ENCODE data around the gene ALDH1A3.

The ALDH1A3 gene

DNA sequence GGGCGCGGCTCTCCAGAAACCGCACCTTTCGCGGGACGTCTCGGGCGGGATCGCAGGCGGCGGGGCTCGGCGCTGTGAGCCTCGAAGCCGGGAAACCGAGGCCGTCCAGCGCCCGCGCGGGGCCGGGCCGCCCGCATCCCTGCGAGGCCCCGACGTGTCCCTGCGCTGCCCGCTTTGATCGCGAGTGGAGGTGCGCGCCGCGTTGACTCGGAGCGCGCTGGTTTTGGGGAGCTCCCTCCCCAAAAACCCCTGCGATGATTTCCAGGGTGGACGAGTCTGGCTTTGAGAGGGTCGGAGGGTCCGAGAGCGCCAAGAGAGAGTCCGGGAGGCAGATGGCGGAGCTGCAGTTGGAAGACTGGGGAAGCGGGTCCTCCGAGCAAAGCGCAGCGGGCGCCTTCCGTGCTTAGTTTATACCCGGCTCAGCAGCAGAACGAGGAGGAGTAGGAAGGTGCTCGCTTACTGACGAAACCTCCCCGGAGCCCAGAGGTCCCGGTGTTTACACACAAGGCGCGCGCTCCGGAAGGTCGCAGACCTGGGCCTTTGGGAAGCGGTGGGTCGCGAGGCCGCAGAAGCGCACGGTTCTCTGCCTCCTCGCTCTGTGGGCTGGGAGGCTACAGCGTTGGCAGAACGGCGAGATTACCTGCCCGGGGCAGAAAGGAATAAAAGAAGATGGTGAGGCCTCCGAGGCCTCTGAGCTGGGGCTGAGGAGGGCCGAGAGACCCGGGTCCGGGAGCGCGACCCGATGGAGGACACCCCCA lies 687 bp downstream of the ALDH1A3 start:
- no peaks in the 10 kb centered on the region for H3K9me3 Mint-ChIP-seq
- DNase-seq (ENCODE audit: low spot score in 2 of 2), result no peak
- ATAC-seq (replicated peaks; ENCODE audit: extremely low read depth, poor library complexity, severe bottlenecking), result no peak
- H3K27me3 Mint-ChIP-seq, result peaks cover 87% of the 10 kb centered on the region
- H3K4me1 Mint-ChIP-seq, result no peaks in the 10 kb centered on the region
- H3K36me3 Mint-ChIP-seq (ENCODE audit: insufficient read depth), result no peaks in the 10 kb centered on the region
- H3K27ac Mint-ChIP-seq (ENCODE audit: low read depth), result no peak overlapping the region
- H3K4me3 Mint-ChIP-seq, result peak overlapping the region; percentile 52

DNA sequence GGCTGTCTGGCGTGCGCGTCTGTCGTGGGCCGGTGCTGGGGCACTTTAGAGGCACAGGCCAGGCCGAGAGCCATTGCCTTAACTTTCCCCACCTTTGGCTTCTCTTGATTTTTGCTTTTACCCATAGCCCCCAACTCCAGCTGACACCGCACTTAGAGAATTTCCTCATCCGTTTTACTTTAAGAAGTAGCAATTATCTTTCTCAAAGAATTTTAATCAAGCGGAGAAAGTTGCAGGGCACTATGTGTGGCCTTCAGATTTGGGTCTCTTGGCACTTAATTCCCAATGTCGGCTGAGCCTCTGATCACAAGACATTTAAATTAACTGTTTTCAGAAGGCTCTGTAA lies 1.2 kb downstream of the ALDH1A3 start:
- ATAC-seq (replicated peaks; ENCODE audit: extremely low read depth, poor library complexity, severe bottlenecking) (no peak), DNase-seq (ENCODE audit: low spot score in 2 of 2) (no peak)
- no peaks in the 10 kb centered on the region for H3K9me3 Mint-ChIP-seq
- H3K4me1 Mint-ChIP-seq, result no peaks in the 10 kb centered on the region
- peak overlapping the region; percentile 52 for H3K4me3 Mint-ChIP-seq
- no peak overlapping the region for H3K27ac Mint-ChIP-seq (ENCODE audit: low read depth)
- H3K36me3 Mint-ChIP-seq (ENCODE audit: insufficient read depth), result no peaks in the 10 kb centered on the region
- H3K27me3 Mint-ChIP-seq, result peaks cover 87% of the 10 kb centered on the region

DNA sequence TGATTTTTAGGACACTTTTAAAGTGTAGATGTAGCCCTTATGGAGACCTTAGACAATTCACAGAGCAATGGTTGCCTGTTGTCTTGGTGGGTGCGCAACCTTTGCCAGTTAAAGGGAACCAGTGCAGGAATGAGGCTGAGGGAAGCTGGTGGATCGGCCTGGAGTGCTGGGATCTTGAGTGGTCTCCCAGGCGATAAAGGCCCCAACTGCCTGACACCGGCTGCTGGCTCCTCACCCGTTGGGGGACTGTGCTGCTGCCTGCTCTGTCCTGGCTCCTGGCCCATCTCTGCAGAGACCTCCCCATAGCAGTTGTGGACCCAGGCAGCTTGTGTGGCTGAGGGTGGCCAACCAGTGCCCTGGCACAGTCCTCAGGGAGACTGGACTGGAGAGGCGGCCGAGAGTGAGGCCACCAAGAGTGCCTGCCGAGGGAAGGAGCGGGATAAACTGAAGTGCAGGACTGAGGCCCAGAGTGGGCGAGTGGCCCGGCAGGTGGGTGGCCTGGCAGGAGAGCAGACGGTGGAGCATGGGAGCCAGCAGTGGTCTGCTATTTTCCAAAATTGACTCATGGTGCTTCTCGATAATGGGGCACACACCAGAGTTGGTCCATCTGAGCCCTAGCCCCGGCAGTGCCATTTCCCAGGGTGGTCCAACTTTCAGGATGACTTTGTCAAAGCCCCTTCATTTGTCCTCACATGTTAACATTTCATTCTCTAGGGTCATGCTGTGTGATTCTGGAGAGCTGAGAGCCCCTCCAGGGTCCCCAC lies 2.1 kb downstream of the ALDH1A3 start:
- no peak overlapping the region for H3K4me3 Mint-ChIP-seq
- H3K27ac Mint-ChIP-seq (ENCODE audit: low read depth), result no peak overlapping the region
- no peak for ATAC-seq (replicated peaks; ENCODE audit: extremely low read depth, poor library complexity, severe bottlenecking)
- H3K9me3 Mint-ChIP-seq, result no peaks in the 10 kb centered on the region
- no peak for DNase-seq (ENCODE audit: low spot score in 2 of 2)
- no peaks in the 10 kb centered on the region for H3K4me1 Mint-ChIP-seq
- H3K27me3 Mint-ChIP-seq, result peaks cover 85% of the 10 kb centered on the region
- H3K36me3 Mint-ChIP-seq (ENCODE audit: insufficient read depth), result no peaks in the 10 kb centered on the region

DNA sequence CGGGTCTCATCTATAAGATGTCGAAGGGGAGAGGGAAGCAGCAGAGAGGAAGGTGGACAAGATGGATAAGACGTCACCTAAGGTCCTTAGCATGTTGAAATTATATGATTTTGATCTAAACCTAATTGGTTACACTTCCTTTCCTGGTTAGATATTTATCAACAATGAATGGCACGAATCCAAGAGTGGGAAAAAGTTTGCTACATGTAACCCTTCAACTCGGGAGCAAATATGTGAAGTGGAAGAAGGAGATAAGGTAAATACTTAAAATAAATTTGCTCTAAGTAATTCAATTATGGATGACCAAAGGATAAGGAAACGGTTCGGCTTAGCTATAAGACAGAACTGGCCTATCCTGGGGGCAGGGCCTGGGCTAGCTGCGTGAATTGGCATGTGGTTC lies 5.5 kb downstream of the ALDH1A3 start:
- Mint-ChIP-seq H3K4me3 (no peak overlapping the region), H3K9me3 (no peaks in the 10 kb centered on the region), H3K36me3 (ENCODE audit: insufficient read depth) (no peaks in the 10 kb centered on the region), H3K4me1 (no peaks in the 10 kb centered on the region), H3K27me3 (peaks cover 80% of the 10 kb centered on the region), H3K27ac (ENCODE audit: low read depth) (no peak overlapping the region)
- DNase-seq (ENCODE audit: low spot score in 2 of 2), result no peak
- ATAC-seq (replicated peaks; ENCODE audit: extremely low read depth, poor library complexity, severe bottlenecking), result no peak

DNA sequence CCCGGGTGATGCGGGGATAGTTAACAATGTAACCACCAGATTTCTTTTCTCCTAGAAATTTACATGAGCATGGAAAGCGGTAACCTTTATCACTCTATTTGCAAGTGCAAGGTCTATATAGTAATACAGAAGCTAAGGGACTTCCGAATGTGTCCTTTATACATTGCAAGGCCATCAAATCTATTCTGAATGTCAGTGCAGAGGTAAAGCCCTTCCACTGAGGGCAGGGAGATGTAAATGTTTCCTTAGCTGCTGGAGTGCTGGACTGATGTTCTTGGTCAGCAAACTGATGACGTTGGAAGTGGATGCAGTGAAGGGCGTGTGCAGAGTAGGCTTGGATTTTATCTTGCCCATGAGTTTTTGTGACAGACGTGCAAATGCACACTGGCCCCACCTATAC lies 6.2 kb downstream of the ALDH1A3 start:
- no peak overlapping the region for H3K27ac Mint-ChIP-seq (ENCODE audit: low read depth)
- H3K4me3 Mint-ChIP-seq, result no peak overlapping the region
- DNase-seq (ENCODE audit: low spot score in 2 of 2) (no peak), ATAC-seq (replicated peaks; ENCODE audit: extremely low read depth, poor library complexity, severe bottlenecking) (no peak)
- H3K9me3 Mint-ChIP-seq, result no peaks in the 10 kb centered on the region
- no peaks in the 10 kb centered on the region for H3K36me3 Mint-ChIP-seq (ENCODE audit: insufficient read depth)
- no peaks in the 10 kb centered on the region for H3K4me1 Mint-ChIP-seq
- peaks cover 77% of the 10 kb centered on the region for H3K27me3 Mint-ChIP-seq

DNA sequence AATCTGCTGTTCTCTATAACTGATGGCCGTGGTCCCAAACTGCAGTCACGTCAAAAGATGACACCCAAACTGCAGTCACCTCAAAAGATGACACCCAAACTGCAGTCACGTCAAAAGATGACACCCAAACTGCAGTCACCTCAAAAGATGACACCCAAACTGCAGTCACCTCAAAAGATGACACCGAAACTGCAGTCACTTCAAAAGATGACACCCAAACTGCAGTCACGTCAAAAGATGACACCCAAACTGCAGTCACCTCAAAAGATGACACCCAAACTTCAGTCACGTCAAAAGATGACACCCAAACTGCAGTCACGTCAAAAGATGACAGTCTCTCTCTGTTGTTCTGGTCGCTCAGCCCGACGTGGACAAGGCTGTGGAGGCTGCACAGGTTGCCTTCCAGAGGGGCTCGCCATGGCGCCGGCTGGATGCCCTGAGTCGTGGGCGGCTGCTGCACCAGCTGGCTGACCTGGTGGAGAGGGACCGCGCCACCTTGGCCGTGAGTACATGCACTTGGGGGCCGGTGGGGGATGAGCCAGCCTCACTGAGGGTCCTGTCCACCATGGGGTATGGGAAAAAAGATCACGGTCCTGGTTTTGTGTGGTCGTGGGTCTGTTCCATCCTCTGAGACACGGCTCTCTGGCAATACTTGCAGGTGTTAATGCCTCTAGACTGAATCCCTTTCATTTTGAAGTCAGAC lies 7.7 kb downstream of the ALDH1A3 start:
- Mint-ChIP-seq H3K27ac (ENCODE audit: low read depth) (no peak overlapping the region), H3K9me3 (no peaks in the 10 kb centered on the region), H3K36me3 (ENCODE audit: insufficient read depth) (no peaks in the 10 kb centered on the region), H3K4me3 (no peak overlapping the region), H3K27me3 (peaks cover 75% of the 10 kb centered on the region), H3K4me1 (no peaks in the 10 kb centered on the region)
- ATAC-seq (replicated peaks; ENCODE audit: extremely low read depth, poor library complexity, severe bottlenecking), result no peak
- DNase-seq (ENCODE audit: low spot score in 2 of 2), result no peak

DNA sequence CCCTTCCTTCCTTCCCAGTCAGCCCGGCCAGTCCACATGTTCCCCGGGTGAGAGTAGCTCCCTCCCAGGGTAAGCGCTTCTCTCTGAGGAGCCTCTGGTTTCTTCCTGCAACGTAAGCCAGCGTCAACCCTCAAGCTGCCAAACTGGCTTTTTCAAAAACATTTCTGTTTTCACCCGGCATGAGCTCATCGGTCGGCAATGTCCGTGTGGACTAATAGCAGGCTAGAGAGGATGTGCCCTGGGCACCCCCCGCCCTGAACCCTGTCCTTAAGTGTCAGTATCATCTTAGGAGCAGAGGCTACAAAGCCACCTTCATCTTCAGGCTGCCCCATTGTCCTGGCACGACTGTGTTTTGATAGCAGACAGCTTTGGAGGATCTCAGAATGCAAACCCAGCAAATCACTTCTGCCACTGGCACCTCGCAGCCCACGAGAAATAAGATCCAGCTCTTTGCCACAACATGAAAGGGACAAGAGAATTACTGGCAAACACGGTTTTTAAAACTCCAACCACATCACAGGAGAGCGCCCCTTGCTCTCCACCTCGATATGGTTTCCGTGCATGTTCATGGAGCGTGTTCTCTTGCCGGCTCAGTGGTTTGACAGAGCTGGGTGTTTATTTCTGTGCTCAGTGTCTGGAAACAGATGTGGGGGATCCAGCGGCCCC lies 9.9 kb downstream of the ALDH1A3 start:
- no peak for DNase-seq (ENCODE audit: low spot score in 2 of 2)
- no peaks in the 10 kb centered on the region for H3K4me1 Mint-ChIP-seq

DNA sequence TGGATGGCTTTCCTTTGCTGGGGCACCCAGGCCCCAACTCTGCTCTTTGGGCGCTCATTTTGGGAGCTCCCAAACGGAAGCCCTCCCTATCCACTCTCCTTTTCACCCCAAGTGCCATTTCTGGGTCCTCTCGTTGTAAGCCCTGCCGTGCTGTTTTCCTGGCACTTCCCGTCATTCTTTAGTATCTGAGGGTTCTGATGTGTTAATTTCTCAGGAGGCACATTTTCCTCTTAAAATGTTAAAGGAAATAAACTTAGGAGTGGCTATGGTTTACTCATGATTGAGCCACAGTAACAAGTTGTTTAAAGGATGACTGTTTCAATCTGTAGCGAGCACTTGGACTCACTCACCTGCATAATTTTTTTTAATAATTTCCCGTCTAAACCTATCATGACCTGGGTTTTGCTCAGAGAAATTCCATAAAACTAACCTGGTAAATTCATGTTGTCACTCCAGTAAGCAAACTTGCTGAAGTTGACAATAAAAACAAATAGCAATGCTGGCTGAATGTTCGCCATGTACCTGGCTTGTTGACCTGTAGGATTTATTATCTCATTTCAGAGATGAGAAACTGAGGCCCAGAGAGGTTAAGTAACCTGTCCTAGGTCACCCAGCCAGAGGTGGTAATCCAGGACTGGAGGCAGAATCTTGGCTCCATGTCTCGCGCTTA lies 10.6 kb downstream of the ALDH1A3 start:
- Mint-ChIP-seq H3K27me3 (peaks cover 75% of the 10 kb centered on the region), H3K27ac (ENCODE audit: low read depth) (no peak overlapping the region), H3K9me3 (no peaks in the 10 kb centered on the region), H3K36me3 (ENCODE audit: insufficient read depth) (no peaks in the 10 kb centered on the region), H3K4me3 (no peak overlapping the region), H3K4me1 (no peaks in the 10 kb centered on the region)
- DNase-seq (ENCODE audit: low spot score in 2 of 2) (no peak), ATAC-seq (replicated peaks; ENCODE audit: extremely low read depth, poor library complexity, severe bottlenecking) (no peak)

More for the DNA sequence above, 9.9 kb downstream of the ALDH1A3 start:
- H3K27ac Mint-ChIP-seq (ENCODE audit: low read depth), result no peak overlapping the region
- no peak overlapping the region for H3K4me3 Mint-ChIP-seq
- no peaks in the 10 kb centered on the region for H3K9me3 Mint-ChIP-seq
- H3K36me3 Mint-ChIP-seq (ENCODE audit: insufficient read depth), result no peaks in the 10 kb centered on the region
- H3K27me3 Mint-ChIP-seq, result peaks cover 75% of the 10 kb centered on the region
- no peak for ATAC-seq (replicated peaks; ENCODE audit: extremely low read depth, poor library complexity, severe bottlenecking)

DNA sequence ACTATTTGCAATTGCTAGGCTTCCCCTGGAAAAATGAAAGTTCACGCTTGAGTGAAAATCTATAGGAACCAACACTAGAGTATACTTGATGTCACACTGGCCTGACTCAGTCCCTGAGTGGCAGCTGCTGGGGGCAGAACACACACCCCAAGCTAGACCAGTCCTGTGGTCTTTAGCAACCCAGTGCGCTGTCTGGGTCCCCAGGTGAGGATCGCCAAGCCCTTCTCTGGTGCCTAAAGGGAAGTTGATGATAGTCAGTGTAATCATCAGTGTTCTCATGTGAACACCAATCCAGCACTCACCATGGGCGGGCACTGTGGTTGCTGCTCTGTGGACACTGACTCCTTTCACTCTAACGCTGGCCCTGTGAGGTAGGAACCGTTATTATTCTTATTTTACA lies 11.2 kb downstream of the ALDH1A3 start:
- H3K4me1 Mint-ChIP-seq, result no peaks in the 10 kb centered on the region
- peaks cover 75% of the 10 kb centered on the region for H3K27me3 Mint-ChIP-seq
- H3K4me3 Mint-ChIP-seq, result no peak overlapping the region
- ATAC-seq (replicated peaks; ENCODE audit: extremely low read depth, poor library complexity, severe bottlenecking) (no peak), DNase-seq (ENCODE audit: low spot score in 2 of 2) (no peak)
- H3K9me3 Mint-ChIP-seq, result no peaks in the 10 kb centered on the region
- no peak overlapping the region for H3K27ac Mint-ChIP-seq (ENCODE audit: low read depth)
- no peaks in the 10 kb centered on the region for H3K36me3 Mint-ChIP-seq (ENCODE audit: insufficient read depth)

DNA sequence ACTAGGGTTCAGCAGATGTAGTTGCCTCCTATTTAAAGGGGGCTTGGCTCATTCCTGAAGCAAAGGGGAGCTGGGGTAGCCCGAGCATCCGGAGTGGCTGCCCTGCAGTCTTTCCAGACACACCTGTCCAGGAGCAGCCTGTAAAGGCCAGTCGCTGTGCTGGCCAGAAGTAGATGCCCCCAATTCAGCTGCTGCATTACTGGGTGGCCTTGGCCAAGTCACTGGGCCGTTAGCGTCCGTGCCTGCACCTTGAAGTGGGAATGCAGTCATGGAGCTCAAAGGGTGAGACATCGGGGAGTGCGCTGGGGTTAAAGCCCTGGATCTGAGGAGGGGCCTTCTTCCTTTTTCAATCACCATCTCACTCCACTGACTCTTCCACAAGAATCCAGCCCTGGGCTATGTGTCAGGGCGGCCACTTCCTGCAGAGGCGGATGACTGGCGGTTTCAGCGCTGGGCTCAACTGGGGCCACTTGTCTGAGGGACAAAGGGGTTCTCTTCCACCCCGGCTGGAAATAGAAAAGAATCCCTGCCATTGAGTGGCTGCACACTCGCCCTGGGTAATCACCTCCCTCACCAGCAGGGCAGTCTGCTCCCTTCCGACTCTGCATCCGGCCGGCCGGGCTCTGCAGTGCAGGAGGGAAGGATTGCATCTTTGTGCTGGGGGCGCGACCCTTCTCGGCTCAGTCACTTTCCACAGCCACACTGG lies 11.8 kb downstream of the ALDH1A3 start:
- no peak for DNase-seq (ENCODE audit: low spot score in 2 of 2)
- no peak overlapping the region for H3K27ac Mint-ChIP-seq (ENCODE audit: low read depth)
- no peaks in the 10 kb centered on the region for H3K36me3 Mint-ChIP-seq (ENCODE audit: insufficient read depth)
- no peaks in the 10 kb centered on the region for H3K9me3 Mint-ChIP-seq
- H3K27me3 Mint-ChIP-seq, result peaks cover 73% of the 10 kb centered on the region
- no peak overlapping the region for H3K4me3 Mint-ChIP-seq
- no peak for ATAC-seq (replicated peaks; ENCODE audit: extremely low read depth, poor library complexity, severe bottlenecking)
- no peaks in the 10 kb centered on the region for H3K4me1 Mint-ChIP-seq

DNA sequence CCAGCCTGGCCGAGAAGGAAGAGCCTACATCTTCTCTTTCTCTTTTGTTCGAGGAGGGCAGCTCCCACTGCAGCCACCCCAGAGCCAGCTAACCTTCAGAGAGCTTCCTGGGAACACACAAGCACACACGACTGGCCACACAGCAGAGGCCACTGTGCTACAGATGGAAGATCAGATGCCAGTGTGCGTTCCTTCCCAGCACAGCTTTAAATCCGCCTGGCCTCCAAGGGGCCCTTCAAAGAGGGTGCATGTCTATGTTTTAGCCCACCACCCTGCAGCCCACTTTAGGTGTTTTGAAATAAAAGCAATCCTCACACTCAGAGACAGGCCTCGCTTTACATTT lies 12.4 kb downstream of the ALDH1A3 start:
- no peak overlapping the region for H3K27ac Mint-ChIP-seq (ENCODE audit: low read depth)
- H3K4me1 Mint-ChIP-seq, result no peaks in the 10 kb centered on the region
- H3K9me3 Mint-ChIP-seq, result no peaks in the 10 kb centered on the region
- peaks cover 73% of the 10 kb centered on the region for H3K27me3 Mint-ChIP-seq
- H3K36me3 Mint-ChIP-seq (ENCODE audit: insufficient read depth), result peaks cover 1% of the 10 kb centered on the region
- DNase-seq (ENCODE audit: low spot score in 2 of 2) (no peak), ATAC-seq (replicated peaks; ENCODE audit: extremely low read depth, poor library complexity, severe bottlenecking) (no peak)
- H3K4me3 Mint-ChIP-seq, result no peak overlapping the region

Measured in central memory CD8-positive, alpha-beta T cell (primary cell).